HG03108 (cell line): Measurements from ENCODE around the gene LDB3.

ENCODE experiments used
- ATAC-seq: cut with Tn5 transposase; IDR thresholded peaks from one replicate; pipeline ENCODE4 v1.9.1; 2021; ENCODE audit warnings: moderate library complexity; ENCODE audit not compliant: unreplicated experiment

LDB3 gene

GRCh38 chr10:86703176-86703575, 34.9 kb downstream of the LDB3 start:
- no peak for ATAC-seq

GRCh38 chr10:86705139-86705538, 36.8 kb downstream of the LDB3 start:
- no peak for ATAC-seq

- no peak for ATAC-seq
These were observed 37.6 kb downstream of the LDB3 start for GRCh38 chr10:86705905-86706304.

GRCh38 chr10:86706401-86706841, 38.1 kb downstream of the LDB3 start:
- no peak for ATAC-seq

- ATAC-seq = no peak
These were observed 38.7 kb downstream of the LDB3 start for GRCh38 chr10:86706977-86707376.

GRCh38 chr10:86707505-86707904, 39.2 kb downstream of the LDB3 start:
- ATAC-seq = no peak

GRCh38 chr10:86708068-86708782, 39.9 kb downstream of the LDB3 start:
- no peak for ATAC-seq

- no peak for ATAC-seq
These were observed 40.6 kb downstream of the LDB3 start for GRCh38 chr10:86708783-86709380.

- no peak for ATAC-seq
These were observed 41.3 kb downstream of the LDB3 start for GRCh38 chr10:86709396-86710185.

GRCh38 chr10:86710987-86711512, 42.7 kb downstream of the LDB3 start:
- peak; percentile 86 for ATAC-seq

GRCh38 chr10:86711513-86712316, 43.4 kb downstream of the LDB3 start:
- peak; percentile 38 for ATAC-seq

GRCh38 chr10:86712317-86712707, 44.0 kb downstream of the LDB3 start:
- ATAC-seq = no peak

GRCh38 chr10:86715156-86715795, 47.0 kb downstream of the LDB3 start:
- no peak for ATAC-seq

- ATAC-seq = no peak
These were observed 47.5 kb downstream of the LDB3 start for GRCh38 chr10:86715836-86716235.

GRCh38 chr10:86716466-86716865, 48.2 kb downstream of the LDB3 start:
- no peak for ATAC-seq

GRCh38 chr10:86718556-86718955, 50.2 kb downstream of the LDB3 start:
- no peak for ATAC-seq

GRCh38 chr10:86721232-86721631, 52.9 kb downstream of the LDB3 start:
- ATAC-seq = no peak

GRCh38 chr10:86723009-86723408, 54.7 kb downstream of the LDB3 start:
- ATAC-seq = no peak

- no peak for ATAC-seq
These were observed 56.1 kb downstream of the LDB3 start for GRCh38 chr10:86724445-86724844.

- no peak for ATAC-seq
These were observed 57.8 kb downstream of the LDB3 start for GRCh38 chr10:86725980-86726676.
